Endothelial cell of umbilical vein (primary cell): ENCODE measurements around the gene TVP23A. TPM values are rescaled to one million over a fixed set of nuclear protein-coding genes. Genes with fewer than 3 reads are reported as not detected.

Experiments
- BruUV-seq: library from RNA; stranded (reverse); fragments of 400-500 nt; replicated peaks from 2 replicates; lab custom pipeline; 2021; lab: Mats Ljungman, UMichigan
- CTCF ChIA-PET: fragments of 300-600, 350-600 bp; sonication (Branson Sonifier 250); formaldehyde crosslinking; loops from one replicate; lab custom pipeline; 2021; ENCODE audit warnings: antibody characterized with exemption, inconsistent platforms; lab: Charles Lee
- POLR2A ChIA-PET: fragments of 300-600, 350-600 bp; sonication (Branson Sonifier 250); formaldehyde crosslinking; loops from one replicate; lab custom pipeline; 2021; ENCODE audit warnings: antibody characterized with exemption, inconsistent platforms; lab: Charles Lee
- DNase-seq: peaks from one replicate; pipeline ENCODE4 v3.0.0-alpha.2; 2011; ENCODE audit warnings: low read depth, low spot score
- FAIRE-seq: peaks from 2 replicates; lab custom pipeline; 2011; peaks lifted over from hg19 to GRCh38; lab: Jason Lieb, UNC
- H2AFZ ChIP-seq: 2 replicates; pipeline ENCODE4 v1.6.0; 2012; ENCODE audit warnings: low read depth, low read length, control low read depth, inconsistent platforms
- H3K27ac ChIP-seq: 2 replicates; pipeline ENCODE4 v1.5.1; 2011; ENCODE audit warnings: low read depth, mild to moderate bottlenecking, control low read depth, low read length, moderate library complexity; ENCODE audit not compliant: insufficient read depth
- H3K27me3 ChIP-seq, 2 experiments: 2 replicates each; pipeline versions ENCODE4 v1.6.0 to v1.6.1; 2011; ENCODE audit warnings: low read length in 2 of 2, mixed read lengths in 1 of 2; ENCODE audit not compliant: control insufficient read depth in 2 of 2, insufficient read depth in 2 of 2
- H3K36me3 ChIP-seq, 2 experiments: 2 replicates in 1 of 2; 3 replicates in 1 of 2; pipeline ENCODE4 v1.5.1; 2011; ENCODE audit warnings: low read length in 2 of 2, mild to moderate bottlenecking in 1 of 2, moderate library complexity in 1 of 2; ENCODE audit not compliant: control insufficient read depth in 2 of 2, insufficient read depth in 2 of 2; ENCODE audit errors: extremely low read depth in 1 of 2
- H3K4me1 ChIP-seq: 3 replicates; pipeline ENCODE4 v1.5.1; 2011; ENCODE audit warnings: mild to moderate bottlenecking, low read length; ENCODE audit not compliant: control insufficient read depth, insufficient read depth; ENCODE audit errors: extremely low read depth
- H3K4me2 ChIP-seq: 2 replicates; pipeline ENCODE4 v1.6.1; 2011; ENCODE audit warnings: low read length, control low read depth, mixed read lengths; ENCODE audit not compliant: insufficient read depth
- H3K4me3 ChIP-seq, 3 experiments: fragments of 200-600 bp in 1 of 3; sonication (generic), shearing (Covaris generic) in 1 of 3; replicated peaks in 1 of 3; 2 replicates each; pipeline ENCODE4 v1.5.1; 2011 to 2016; ENCODE audit warnings: control low read depth in 3 of 3, low read length in 3 of 3, mild to moderate bottlenecking in 2 of 3, inconsistent platforms in 1 of 3, low read depth in 1 of 3, moderate library complexity in 1 of 3; ENCODE audit not compliant: insufficient read depth in 1 of 3
- H3K79me2 ChIP-seq: 2 replicates; pipeline ENCODE4 v1.6.0; 2012; ENCODE audit warnings: low read length, inconsistent platforms; ENCODE audit not compliant: control insufficient read depth, insufficient read depth
- H3K9ac ChIP-seq: replicated peaks from 2 replicates; pipeline ENCODE3; 2011; ENCODE audit warnings: low read length, control low read depth; ENCODE audit not compliant: insufficient read depth; ENCODE audit errors: extremely low read depth
- H3K9me1 ChIP-seq: replicated peaks from 3 replicates; pipeline ENCODE4 v1.6.0; 2011; ENCODE audit warnings: mild to moderate bottlenecking, low read length; ENCODE audit not compliant: control insufficient read depth, insufficient read depth; ENCODE audit errors: extremely low read depth
- H3K9me3 ChIP-seq: replicated peaks from 2 replicates; pipeline ENCODE4 v1.5.1; 2012; ENCODE audit warnings: low read length, inconsistent platforms; ENCODE audit not compliant: control insufficient read depth, insufficient read depth
- H4K20me1 ChIP-seq: replicated peaks from 2 replicates; pipeline ENCODE3; 2011; ENCODE audit warnings: mild to moderate bottlenecking, low read length; ENCODE audit not compliant: control insufficient read depth, insufficient read depth; ENCODE audit errors: extremely low read depth
- EZH2 ChIP-seq: IDR thresholded peaks from 2 replicates; pipeline ENCODE4 v1.6.1; 2012; ENCODE audit warnings: borderline replicate concordance, low read depth, mild to moderate bottlenecking, moderate library complexity, low read length, inconsistent platforms; ENCODE audit not compliant: severe bottlenecking
- FOS ChIP-seq: IDR thresholded peaks from 2 replicates; pipeline ENCODE4 v1.6.1; 2011; ENCODE audit warnings: mild to moderate bottlenecking, low read length, moderate library complexity, borderline replicate concordance; ENCODE audit not compliant: insufficient read depth
- GATA2 ChIP-seq: IDR thresholded peaks from 2 replicates; pipeline ENCODE4 v1.7.0; 2011; ENCODE audit warnings: low read depth, mild to moderate bottlenecking, moderate library complexity, mixed read lengths, low read length; ENCODE audit not compliant: insufficient read length, insufficient read depth
- JUN ChIP-seq: IDR thresholded peaks from 2 replicates; pipeline ENCODE4 v1.6.1; 2011; ENCODE audit warnings: borderline replicate concordance, low read depth; ENCODE audit not compliant: insufficient read length, insufficient read depth
- MAX ChIP-seq: IDR thresholded peaks from 2 replicates; pipeline ENCODE4 v1.6.1; 2011; ENCODE audit not compliant: insufficient read depth, insufficient read length
- MYC ChIP-seq: IDR thresholded peaks from one replicate; pipeline ENCODE4 v1.6.1; 2011; ENCODE audit warnings: mild to moderate bottlenecking, low read depth, low read length
- POLR2A ChIP-seq: IDR thresholded peaks from 2 replicates; pipeline ENCODE4 v1.6.1; 2012; ENCODE audit warnings: low read depth, mild to moderate bottlenecking, control low read depth, low read length
- POLR2AphosphoS5 ChIP-seq: IDR thresholded peaks from 2 replicates; pipeline ENCODE4 v1.6.1; 2012; ENCODE audit warnings: low read depth, mild to moderate bottlenecking, control low read depth, low read length, moderate library complexity; ENCODE audit not compliant: insufficient read depth
- dilution Hi-C: fragments of 300-500 bp; cut with MboI; formaldehyde crosslinking; loops from one replicate; pipeline ENCODE4 v1.15.0; 2019; ENCODE audit warnings: low sequenced_read_pairs; ENCODE audit not compliant: extremely low pct_ligation_motif_present
- intact Hi-C: fragments of 100-400 bp; cut with micrococcal nuclease; formaldehyde crosslinking; loops from one replicate; pipeline ENCODE4 v1.10.0; 2022
- polyA plus RNA-seq, 4 experiments: library from polyadenylated mRNA; depleted of rRNA in 3 of 4; stranded (reverse) in 3 of 4; unstranded in 1 of 4; fragments of >200 nt; gene quantifications; 2 replicates each; pipeline versions ENCODE4 v1.2.1 to v1.2.3, GENCODE V29; 2011 to 2012; ENCODE audit warnings: missing spikeins in 1 of 4
- total RNA-seq: library from RNA; stranded (reverse); gene quantifications from 2 replicates; pipeline ENCODE4 v1.2.3, GENCODE V29; 2021

TVP23A gene
- total and polyA plus RNA-seq, 2 donors (not counting 3 experiments of a cell fraction or from before 2014, with no cell fraction given) = not detected

DNA sequence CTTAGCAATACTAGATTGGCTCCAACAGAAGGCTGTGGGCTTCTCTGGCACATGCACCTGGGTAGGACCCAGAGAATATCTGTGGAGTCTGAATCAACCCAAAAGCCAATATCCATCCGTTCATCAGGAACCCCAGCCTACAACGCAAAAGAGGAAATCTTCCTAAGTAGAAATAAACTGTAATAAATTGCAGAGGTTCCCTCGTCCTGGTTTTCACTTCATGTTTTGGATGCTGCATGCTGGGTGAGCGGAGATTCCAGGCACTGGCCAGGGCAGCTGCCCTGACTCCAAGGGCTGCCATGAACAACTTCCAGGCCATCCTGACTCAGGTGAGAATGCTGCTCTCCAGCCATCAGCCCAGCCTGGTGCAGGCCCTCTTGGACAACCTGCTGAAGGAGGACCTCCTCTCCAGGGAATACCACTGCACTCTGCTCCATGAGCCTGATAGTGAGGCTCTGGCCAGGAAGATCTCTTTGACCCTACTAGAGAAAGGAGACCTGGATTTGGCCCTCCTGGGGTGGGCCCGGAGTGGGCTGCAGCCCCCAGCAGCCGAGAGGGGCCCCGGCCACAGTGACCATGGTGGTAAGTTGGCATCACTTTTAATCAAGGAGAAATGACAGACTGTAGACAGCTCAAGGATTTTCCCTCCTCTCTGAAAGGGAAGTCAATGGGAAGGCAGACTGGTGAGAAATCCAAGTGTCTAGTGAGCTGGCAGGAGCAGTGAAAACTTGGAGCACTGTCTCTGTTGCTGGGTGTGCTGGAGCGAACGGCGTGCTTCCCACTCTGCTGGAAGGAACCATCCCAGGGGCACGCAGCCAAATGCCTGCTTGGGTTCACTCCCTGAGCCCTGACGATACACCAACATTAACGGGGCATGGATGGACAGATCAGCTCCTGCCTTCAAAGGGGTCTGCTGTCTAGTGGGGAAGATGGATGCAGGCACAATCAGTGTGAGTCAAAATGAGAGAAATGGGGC lies 47.7 kb upstream of the TVP23A start:
- no peak overlapping the region for H3K27ac ChIP-seq
- H3K4me1 ChIP-seq = no peaks in the 10 kb centered on the region
- ChIA-PET POLR2A (no interaction called here), CTCF (interaction anchor here (0.7 to 0.8 kb wide), 2 partner anchors 11 to 43 kb away, joined by 3 read pairs; no protein-coding TSS in a partner anchor)
- no peaks in the 10 kb centered on the region for H3K9me3 ChIP-seq
- no peaks in the 10 kb centered on the region for H3K79me2 ChIP-seq
- H2AFZ ChIP-seq = no peak overlapping the region
- no peaks in the 10 kb centered on the region for H3K36me3 ChIP-seq
- dilution Hi-C loops (no loop called here), intact Hi-C loops (no loop called here)
- no peak overlapping the region for H3K9ac ChIP-seq
- TF ChIP-seq MYC = no peak
- TF ChIP-seq GATA2 = no peak
- TF ChIP-seq FOS = no peak
- TF ChIP-seq MAX = no peak
- TF ChIP-seq POLR2AphosphoS5 = no peak
- no peak for TF ChIP-seq POLR2A
- TF ChIP-seq JUN = no peak
- TF ChIP-seq EZH2 = no peak
- no peaks in the 10 kb centered on the region for H3K9me1 ChIP-seq
- DNase-seq (no peak), FAIRE-seq (no peak)
- no peak overlapping the region for H3K4me3 ChIP-seq
- H3K4me2 ChIP-seq = no peak overlapping the region
- H4K20me1 ChIP-seq = no peaks in the 10 kb centered on the region
- no peaks in the 10 kb centered on the region for H3K27me3 ChIP-seq
- BruUV-seq = no TSS peak
